Measurements from ENCODE around the gene DHRS3. TPM values are rescaled to one million over a fixed set of nuclear protein-coding genes. Genes with fewer than 3 reads are reported as not detected.

DHRS3 gene
- polyA plus RNA-seq, 1 of the 3 experiments (the other 2 are of a cell fraction) = 44.8 TPM

GRCh38 chr1:12607263-12607662, 10.7 kb downstream of the DHRS3 start:
- ChIA-PET POLR2A (interaction anchor here (1.2 kb wide), 1 partner anchor 11 kb away, joined by 3 read pairs; no protein-coding TSS in a partner anchor), CTCF (no interaction called here)
- no peaks in the 10 kb centered on the region for H3K27me3 ChIP-seq (ENCODE audit: insufficient read depth)
- H3K9me2 ChIP-seq = no peaks in the 10 kb centered on the region
- no peaks in the 10 kb centered on the region for H3K79me2 ChIP-seq (ENCODE audit: insufficient read depth)
- peaks cover 10% of the 10 kb centered on the region for H3F3A ChIP-seq (replicated peaks; ENCODE audit: insufficient read depth)
- 94% methylated on average over 3 of the region's 3 CpGs for WGBS (ENCODE audit: low lambda C conversion rate)
- H3K4me1 ChIP-seq (ENCODE audit: control insufficient read depth in 1 of 2, insufficient read depth in 2 of 2, low read depth in 1 of 2, low read length in 1 of 2) = peaks cover 22 to 25% of the 10 kb centered on the region in 2 experiments
- H3K27ac ChIP-seq (ENCODE audit: low read depth in 2 of 2, low read length in 1 of 2) = no peak overlapping the region
- no peaks in the 10 kb centered on the region for H3K9me3 ChIP-seq
- no peak overlapping the region for H2AFZ ChIP-seq (ENCODE audit: low read depth)
- no peaks in the 10 kb centered on the region for H4K20me1 ChIP-seq (ENCODE audit: insufficient read depth)
- H3K36me3 ChIP-seq (replicated peaks in 1 of 2; ENCODE audit: control insufficient read depth in 1 of 2, insufficient read depth in 2 of 2, low read length in 1 of 2) = peaks cover 0 to 6% of the 10 kb centered on the region in 2 experiments
- DNase-seq = no peak
- H3K4me3 ChIP-seq (ENCODE audit: low read depth in 2 of 2, low read length in 1 of 2) = no peak overlapping the region
- no peak for TF ChIP-seq JUND (IDR thresholded peaks at IDR 0.05)
- no peak for TF ChIP-seq FOXJ3 (CRISPR knock-in tag; IDR thresholded peaks at IDR 0.05)
- TF ChIP-seq RFX5 (IDR thresholded peaks at IDR 0.05; ENCODE audit: low read length) = no peak
- no peak for TF ChIP-seq TAF1 (IDR thresholded peaks at IDR 0.05; ENCODE audit: borderline replicate concordance, low read depth, low read length)
- no peak for TF ChIP-seq NFIC (IDR thresholded peaks at IDR 0.05; ENCODE audit: borderline replicate concordance)
- no peak for TF ChIP-seq POLR2AphosphoS5 (IDR thresholded peaks at IDR 0.05; ENCODE audit: low read depth, low read length)
- no peak for TF ChIP-seq FOSL2 (IDR thresholded peaks at IDR 0.05; ENCODE audit: borderline replicate concordance, low read depth)
- TF ChIP-seq MXI1 (IDR thresholded peaks at IDR 0.05; ENCODE audit: low read depth, low read length) = no peak
- no peak for TF ChIP-seq CTCF (IDR thresholded peaks at IDR 0.05)
- no peak for TF ChIP-seq USF1 (IDR thresholded peaks at IDR 0.05; ENCODE audit: borderline replicate concordance, low read depth)
- no peak for TF ChIP-seq RCOR1 (IDR thresholded peaks at IDR 0.05; ENCODE audit: low read length)
- TF ChIP-seq SMC3 (IDR thresholded peaks at IDR 0.05; ENCODE audit: low read depth, low read length) = no peak
- TF ChIP-seq GABPA (IDR thresholded peaks at IDR 0.05; ENCODE audit: low read depth) = no peak
- TF ChIP-seq SIN3A (IDR thresholded peaks at IDR 0.05; ENCODE audit: borderline replicate concordance, low read depth, low read length) = no peak
- TF ChIP-seq MEF2A (IDR thresholded peaks at IDR 0.05; ENCODE audit: borderline replicate concordance, low read depth) = no peak
- no peak for TF ChIP-seq YY1 (IDR thresholded peaks at IDR 0.05; ENCODE audit: low read depth)
- no peak for TF ChIP-seq ZBTB33 (IDR thresholded peaks at IDR 0.05; ENCODE audit: borderline replicate concordance, low read depth)
- no peak for TF ChIP-seq REST (IDR thresholded peaks at IDR 0.05; ENCODE audit: low read depth, low read length)
- no peak overlapping the region for H3K4me2 ChIP-seq
- H3K9ac ChIP-seq = no peak overlapping the region
